ENCODE data around the gene GPR4.

DNA sequence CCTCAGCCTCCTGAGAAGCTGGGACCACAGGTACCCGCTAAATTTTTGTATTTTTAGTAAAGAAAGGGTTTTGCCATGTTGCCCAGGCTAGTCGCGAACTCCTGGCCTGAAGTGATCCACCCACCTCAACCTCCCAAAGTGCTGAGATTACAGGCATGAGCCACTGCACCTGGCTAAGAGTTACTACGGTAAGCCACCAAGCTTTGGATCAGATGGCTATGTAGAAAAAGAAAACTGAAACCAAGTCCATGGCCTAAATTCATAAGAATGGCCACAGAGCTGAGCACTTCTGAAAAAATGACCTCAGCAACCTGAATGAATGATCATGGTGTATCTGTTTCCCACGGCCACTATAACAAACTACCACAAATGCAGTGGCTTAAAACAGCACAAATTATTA is 26.8 kb downstream of the GPR4 start:
- TF ChIP-seq CTCF (conservative IDR thresholded peaks at IDR 0.05; ENCODE audit: low read length) (no peak), EZH2phosphoT487 (IDR thresholded peaks at IDR 0.05; ENCODE audit: borderline replicate concordance, low read depth, low read length) (no peak)

All from OCI-LY7 (cell line).